Measurements from ENCODE around the gene MYH14.
"Not testable (repeated sequence)": the region's sequence is repeated elsewhere in the genome, so short reads cannot be mapped to it uniquely, and the experiment has no call there.

Gene MYH14

GRCh38 chr19:50230379-50231351 lies 27.2 kb downstream of the MYH14 start:
- ATAC-seq = no peak

DNA sequence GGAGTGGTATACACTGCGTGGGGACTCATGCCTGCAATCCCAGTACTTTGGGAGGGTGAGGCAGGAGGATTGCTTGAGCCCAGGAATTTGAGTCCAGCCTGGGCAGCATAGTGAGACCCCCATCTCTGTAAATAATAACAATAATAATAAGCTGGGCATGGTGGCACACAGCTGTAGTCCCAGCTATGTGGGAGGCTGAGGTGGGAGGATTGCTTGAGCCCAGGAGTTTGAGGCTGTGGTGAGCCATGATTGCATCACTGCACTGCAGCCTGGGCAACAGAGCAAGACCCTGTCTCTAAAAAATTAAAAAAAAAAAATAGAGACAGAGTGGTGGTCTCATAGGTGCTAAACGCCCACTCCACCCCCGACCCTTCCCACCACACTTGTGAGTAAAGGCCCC lies 28.0 kb downstream of the MYH14 start:
- not testable (repeated sequence) for ATAC-seq

- no peak for ATAC-seq
Measured at GRCh38 chr19:50231821-50232220, 28.4 kb downstream of the MYH14 start.

GRCh38 chr19:50232600-50232999 lies 29.2 kb downstream of the MYH14 start:
- no peak for ATAC-seq

DNA sequence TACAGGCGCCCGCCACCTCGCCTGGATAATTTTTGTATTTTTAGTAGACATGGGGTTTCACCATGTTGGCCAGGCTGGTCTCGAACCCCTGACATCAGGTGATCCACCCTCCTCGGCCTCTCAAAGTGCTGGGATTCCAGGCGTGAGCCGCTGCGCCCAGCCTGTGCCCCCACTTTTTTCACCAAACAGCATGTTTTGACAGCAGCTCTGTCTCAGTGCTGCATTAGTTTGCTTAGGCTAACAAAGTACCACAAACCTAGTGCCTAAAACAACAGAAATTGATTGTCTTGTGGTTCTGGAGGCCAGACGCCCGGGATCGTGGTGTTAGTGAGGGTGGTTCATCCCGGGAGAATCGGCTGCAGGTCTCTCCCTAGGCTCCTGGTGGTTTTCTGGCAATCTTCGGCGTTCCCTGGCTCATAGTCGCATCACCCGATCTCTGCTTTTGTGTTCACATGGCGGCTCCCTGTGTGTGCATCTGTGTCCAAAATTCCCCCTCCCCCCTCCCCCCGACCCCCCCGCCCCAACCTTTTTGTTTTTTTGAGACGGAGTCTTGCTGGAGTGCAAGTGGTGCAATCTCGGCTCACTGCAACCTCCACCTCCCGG lies 30.0 kb downstream of the MYH14 start:
- ATAC-seq = no peak

- not testable (repeated sequence) for ATAC-seq
Measured at GRCh38 chr19:50237493-50237892, 34.1 kb downstream of the MYH14 start.

DNA sequence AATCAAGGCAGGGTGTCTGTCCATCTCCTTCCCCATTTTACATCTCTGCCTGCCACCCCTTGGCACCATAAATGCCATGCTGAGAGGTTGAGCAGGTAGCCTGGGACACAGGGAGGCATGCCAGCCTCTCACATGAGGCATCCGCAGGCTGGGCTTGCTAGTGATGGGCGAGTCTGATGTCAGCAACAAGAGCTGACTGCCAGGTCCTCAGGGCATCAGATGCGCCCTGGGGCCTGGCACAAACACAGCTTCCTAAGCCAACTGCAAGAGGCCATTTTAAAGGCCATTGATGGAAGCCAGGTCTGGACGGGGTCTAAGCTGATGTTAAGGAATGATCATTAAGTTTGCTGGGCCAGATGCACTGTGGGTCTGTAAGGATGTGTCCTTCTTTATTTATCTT lies 34.6 kb downstream of the MYH14 start:
- ATAC-seq = no peak

GRCh38 chr19:50239921-50240590 lies 36.6 kb downstream of the MYH14 start:
- ATAC-seq = no peak

GRCh38 chr19:50242581-50242980 lies 39.2 kb downstream of the MYH14 start:
- ATAC-seq = peak in 1 of 2 donors; percentile 41

DNA sequence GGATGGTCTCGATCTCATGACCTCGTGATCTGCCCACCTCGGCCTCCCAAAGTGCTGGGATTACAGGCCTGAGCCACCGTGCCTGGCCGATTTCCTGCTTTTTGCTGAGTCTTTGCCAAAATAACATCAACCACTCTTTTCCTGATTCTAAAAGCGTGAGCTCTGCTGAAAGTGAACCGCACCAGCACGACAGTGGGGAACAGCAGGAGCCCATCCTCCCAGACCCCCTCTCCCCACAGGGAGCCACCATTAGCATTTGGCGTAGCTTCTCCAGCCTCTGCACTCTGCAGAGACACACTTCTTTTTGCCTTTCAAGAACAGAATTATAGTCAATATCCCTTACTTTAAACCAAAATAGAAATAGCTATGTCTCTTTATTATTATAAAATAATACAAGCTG lies 41.3 kb downstream of the MYH14 start:
- ATAC-seq = no peak

DNA sequence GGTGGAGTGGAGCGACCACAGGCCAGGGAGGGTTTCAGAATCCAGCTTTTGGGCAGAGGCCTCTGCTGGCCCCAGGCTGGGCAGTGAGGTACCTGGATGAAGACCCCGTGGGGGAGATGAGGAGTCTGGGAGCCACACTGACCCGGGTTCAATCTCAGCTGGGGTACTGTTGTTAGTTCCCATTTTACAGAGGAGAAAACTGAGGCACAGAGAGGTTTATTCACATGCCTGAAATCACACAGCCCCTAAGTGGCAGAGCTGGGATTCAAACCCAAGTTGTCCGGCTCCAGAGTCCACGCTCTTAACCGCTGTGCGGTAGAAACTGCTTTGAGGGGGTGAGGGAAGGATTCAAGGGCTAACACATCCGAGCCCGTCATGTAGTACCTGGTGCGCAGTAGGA lies 45.0 kb downstream of the MYH14 start:
- ATAC-seq = no peak

- ATAC-seq = no peak
Measured at GRCh38 chr19:50248826-50249225, 45.4 kb downstream of the MYH14 start.

DNA sequence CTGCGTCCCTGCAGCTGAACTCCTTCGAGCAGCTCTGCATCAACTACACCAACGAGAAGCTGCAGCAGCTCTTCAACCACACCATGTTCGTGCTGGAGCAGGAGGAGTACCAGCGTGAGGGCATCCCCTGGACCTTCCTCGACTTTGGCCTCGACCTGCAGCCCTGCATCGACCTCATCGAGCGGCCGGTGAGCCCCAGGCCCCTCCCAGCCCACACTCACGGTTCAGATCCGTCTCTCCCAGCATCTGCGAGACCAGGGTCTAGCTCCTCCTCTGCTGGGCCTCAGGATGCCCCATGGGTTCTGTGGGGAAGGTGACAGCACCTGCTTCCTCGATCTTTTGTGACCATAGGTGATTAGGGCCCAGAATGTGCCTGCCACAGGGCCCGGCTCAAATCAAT lies 46.2 kb downstream of the MYH14 start:
- no peak for ATAC-seq

- ATAC-seq = no peak
Measured at GRCh38 chr19:50250450-50251136, 47.2 kb downstream of the MYH14 start.

- no peak for ATAC-seq
Measured at GRCh38 chr19:50252111-50252886, 48.9 kb downstream of the MYH14 start.

- ATAC-seq = no peak
Measured at GRCh38 chr19:50252887-50253268, 49.5 kb downstream of the MYH14 start.

DNA sequence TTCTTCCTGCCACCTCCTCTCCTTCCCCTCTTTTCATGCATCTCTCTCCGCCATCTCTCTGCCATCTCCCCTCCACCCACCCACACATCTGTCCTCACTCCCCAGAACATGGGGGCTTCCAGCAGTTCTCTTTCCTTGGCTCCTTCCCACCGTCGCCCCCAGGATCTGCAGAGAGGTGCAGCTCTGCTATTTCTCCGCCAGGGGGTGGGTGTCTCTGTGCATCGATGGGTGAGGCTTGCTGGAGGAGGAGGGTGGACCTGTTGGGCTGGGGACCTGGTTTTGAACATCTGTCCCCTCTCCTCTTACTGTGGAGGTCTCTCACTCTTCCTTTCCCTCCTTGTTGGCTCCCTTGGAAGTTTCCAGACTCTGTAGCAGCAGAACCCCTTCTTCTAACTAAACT lies 51.7 kb downstream of the MYH14 start:
- ATAC-seq = no peak

GRCh38 chr19:50257141-50257540 lies 53.7 kb downstream of the MYH14 start:
- no peak for ATAC-seq

- ATAC-seq = no peak
Measured at GRCh38 chr19:50258918-50259372, 55.5 kb downstream of the MYH14 start.

GRCh38 chr19:50261446-50261970 lies 58.1 kb downstream of the MYH14 start:
- no peak for ATAC-seq

- ATAC-seq = no peak
Measured at GRCh38 chr19:50263176-50263575, 59.8 kb downstream of the MYH14 start.

All from activated CD4-positive, CD25-positive, alpha-beta regulatory T cell treated with anti-CD3 and anti-CD28 coated beads, Interleukin-2, amount 50 U/mL, for 24 hours (primary cell).